CMK (cell line): Measurements from ENCODE around the gene DPEP3.

Experiments
- DNase-seq: peaks from one replicate; pipeline ENCODE4 v3.0.0-alpha.2; 2010; ENCODE audit warnings: low read depth

The DPEP3 gene

DNA sequence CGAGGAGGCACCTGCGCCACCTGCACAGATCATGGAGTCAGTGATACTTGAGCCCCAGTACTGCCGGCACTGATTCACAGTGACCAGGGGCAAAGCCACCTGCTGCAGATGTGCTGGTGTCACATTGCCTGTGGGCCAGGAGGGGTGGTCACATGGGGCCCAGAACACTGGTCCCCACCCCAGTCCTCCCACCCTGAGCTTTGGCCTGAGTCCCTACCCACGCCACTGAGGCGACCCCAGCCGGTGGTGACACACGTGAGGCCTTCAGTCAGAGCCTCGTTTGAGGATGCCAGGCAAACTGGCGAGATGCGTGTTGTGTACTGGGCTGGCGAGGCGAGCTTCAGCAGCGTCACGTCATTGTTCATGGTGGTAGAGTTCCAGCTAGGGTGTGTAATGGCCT, 50.1 kb downstream of the DPEP3 start:
- no peak for DNase-seq

DNA sequence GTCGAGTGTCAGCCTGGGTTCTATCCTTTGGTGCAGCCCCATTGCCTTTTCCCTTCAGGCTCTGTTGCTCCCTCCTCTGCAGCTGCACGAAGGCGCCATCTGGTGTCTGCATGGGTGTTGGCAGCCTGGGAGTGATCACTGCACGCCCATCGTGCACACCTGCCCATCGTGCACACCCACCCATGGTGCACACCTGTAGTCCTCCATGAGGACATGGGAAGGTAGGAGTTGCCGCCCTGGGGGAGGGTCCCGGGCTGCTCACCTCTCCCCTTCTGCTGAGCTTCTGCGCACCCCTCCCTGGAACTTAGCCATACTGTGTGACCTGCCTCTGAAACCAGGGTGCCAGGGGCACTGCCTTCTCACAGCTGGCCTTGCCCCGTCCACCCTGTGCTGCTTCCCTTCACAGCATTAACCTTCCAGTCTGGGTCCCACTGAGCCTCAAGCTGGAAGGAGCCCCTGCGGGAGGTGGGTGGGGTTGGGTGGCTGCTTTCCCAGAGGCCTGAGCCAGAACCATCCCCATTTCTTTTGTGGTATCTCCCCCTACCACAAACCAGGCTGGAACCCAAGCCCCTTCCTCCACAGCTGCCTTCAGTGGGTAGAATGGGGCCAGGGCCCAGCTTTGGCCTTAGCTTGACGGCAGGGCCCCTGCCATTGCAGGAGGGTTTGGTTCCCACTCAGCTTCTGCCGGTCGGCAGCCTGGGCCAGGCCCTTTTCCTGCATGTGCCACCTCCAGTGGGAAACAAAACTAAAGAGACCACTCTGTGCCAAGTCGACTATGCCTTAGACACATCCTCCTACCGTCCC, 51.5 kb downstream of the DPEP3 start:
- no peak for DNase-seq

DNA sequence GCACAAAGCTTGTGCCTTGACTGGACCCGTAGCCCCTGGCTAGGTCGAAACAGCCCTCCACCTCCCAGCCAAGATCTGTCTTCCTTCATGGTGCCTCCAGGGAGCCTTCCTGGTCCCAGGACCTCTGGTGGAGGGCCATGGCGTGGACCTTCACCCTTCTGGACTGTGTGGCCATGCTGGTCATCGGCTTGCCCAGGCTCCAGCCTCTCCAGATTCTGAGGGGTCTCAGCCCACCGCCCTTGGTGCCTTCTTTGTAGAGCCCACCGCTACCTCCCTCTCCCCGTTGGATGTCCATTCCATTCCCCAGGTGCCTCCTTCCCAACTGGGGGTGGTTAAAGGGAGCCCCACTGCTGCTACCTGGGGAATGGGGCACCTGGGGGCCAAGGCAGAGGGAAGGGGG, 52.2 kb downstream of the DPEP3 start:
- DNase-seq, result no peak

DNA sequence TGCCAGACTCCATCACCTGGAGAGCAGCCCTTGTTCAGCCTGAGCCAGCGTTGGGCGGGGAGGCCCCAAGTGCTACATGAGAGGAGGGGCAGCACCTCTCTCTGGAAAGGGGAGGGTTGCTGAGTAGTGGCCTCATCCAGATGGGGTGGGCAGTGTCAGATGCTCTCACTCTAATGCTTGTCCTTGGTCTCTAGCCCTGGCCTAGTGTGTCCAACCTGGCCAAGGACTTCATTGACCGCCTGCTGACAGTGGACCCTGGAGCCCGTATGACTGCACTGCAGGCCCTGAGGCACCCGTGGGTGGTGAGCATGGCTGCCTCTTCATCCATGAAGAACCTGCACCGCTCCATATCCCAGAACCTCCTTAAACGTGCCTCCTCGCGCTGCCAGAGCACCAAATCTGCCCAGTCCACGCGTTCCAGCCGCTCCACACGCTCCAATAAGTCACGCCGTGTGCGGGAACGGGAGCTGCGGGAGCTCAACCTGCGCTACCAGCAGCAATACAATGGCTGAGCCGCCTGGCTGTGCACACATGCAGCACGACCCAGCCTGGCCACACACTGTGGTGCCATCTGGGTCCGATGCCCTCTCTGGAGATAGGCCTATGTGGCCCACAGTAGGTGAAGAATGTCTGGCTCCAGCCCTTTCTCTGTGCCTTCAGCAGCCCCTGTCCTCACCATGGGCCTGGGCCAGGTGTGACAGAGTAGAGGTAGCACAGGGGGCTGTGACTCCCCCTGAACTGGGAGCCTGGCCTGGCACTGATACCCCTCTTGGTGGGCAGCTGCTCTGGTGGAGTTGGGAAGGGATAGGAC, 53.0 kb downstream of the DPEP3 start:
- DNase-seq, result no peak

DNA sequence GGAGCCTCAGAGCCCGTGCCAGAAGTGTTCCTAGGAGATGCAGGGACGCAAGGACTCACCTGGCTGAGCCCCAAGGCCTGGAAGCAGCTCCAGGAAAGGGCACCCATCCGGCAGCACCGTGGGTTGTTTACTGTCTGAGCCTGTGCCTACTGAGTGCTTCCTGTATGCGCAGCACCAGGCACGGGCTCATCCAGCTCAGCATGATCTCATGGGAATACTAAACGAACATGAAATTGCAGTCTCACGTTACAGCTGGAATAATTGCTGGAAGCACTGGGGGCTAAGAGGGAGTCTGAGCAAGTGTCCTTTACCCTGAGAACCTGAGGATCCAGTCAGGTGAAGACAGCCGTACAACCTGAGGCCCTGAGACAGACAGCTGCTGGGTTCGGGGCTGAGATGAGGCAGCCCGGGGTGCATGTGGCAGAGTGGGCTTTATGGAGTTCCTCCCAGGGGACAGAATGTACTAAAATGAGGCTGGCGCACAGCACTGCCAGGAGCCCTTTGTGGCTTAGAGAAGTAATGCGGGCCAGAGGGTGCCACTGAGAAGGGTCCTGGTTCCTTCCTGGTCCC, 54.0 kb downstream of the DPEP3 start:
- DNase-seq, result no peak
